Globus pallidus (tissue), 1 donor: ENCODE results near the gene ACADL.

Experiments
- DNase-seq: peaks from one replicate; pipeline ENCODE4 v3.0.0-alpha.2; 2015; ENCODE audit warnings: low spot score

ACADL gene

DNA sequence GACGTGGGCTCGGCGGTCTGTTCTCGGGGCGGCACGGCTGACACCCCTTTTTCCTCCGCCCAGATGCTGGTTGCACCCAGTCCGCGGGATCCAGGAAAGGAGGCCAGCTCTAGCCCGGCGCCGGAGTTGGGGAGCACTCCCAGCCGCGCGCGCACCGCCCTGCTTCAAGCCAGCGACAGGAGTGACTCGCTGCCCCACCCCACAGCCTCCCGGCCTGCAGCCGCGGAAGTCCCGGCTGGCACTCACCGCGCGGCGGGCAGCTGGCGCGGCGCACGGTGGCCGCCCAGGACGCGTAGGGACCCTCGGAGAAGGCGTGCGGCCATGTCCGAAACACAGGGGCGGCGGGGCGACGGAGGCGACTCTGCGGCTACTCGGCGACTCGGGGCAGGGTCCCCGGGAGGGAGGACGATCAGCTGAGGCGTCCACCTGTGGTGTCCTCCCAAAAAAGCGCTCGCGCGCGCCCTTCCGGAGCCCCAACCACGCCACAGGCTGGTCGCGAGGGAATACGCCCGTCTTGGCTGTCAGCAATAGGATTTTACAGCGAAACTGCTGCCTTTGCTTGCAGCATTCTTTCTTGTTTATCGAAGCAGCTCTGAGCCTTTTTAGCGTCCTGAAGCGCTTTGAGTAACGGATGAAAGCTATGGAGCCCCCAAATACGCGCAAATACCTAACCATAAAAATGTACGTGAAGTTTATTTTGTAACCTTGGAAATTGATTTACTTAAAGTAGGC, at the start of gene ACADL:
Gene ACADL (minus strand): TSS at position 507 of the 732 bp plus-strand sequence. CDS start 184 bp downstream, at position 323.
- peak; percentile 3 for DNase-seq

DNA sequence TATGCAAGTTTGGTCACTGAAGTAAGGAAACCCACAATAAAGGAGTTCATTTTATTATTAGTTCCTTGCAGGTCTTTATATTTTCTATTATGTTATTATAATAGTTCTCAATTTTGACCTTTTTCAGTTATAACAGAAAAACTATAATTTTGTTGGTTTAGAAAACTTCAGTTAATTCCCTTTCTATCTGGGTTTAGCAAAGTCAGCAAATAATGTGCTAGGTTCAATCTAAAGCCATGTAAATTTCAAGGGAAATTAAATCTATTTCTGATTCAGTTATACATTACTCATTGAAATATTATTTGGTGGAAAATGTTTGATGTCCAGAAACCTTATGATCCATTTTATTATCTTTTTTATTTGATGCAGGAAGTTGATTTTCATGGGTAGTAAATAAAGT, 46.1 kb upstream of the ACADL start:
- no peak for DNase-seq

- no peak for DNase-seq
Observed at GRCh38 chr2:210269148-210269547, 43.9 kb upstream of the ACADL start.

GRCh38 chr2:210268281-210268680, 43.0 kb upstream of the ACADL start:
- DNase-seq = no peak

DNA sequence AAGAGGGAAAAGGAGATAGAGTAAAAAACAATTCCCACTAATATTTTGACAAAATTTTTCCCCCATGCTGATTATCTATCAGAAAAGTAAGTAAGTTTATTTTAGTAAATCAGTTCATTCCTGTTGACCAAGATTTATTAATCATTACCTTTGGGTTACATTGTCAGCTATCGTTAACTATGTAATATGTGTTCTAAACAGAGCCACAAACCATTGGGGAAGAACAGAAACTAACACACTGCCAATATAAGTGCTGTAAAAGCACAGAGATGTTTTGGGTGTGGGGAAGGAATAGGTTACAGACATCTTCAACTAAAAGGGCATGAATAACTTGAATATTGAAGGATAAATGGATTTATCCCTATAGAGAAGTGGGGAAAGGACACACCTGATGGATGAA, 42.5 kb upstream of the ACADL start:
- no peak for DNase-seq

- no peak for DNase-seq
Observed at GRCh38 chr2:210264282-210264681, 39.0 kb upstream of the ACADL start.

DNA sequence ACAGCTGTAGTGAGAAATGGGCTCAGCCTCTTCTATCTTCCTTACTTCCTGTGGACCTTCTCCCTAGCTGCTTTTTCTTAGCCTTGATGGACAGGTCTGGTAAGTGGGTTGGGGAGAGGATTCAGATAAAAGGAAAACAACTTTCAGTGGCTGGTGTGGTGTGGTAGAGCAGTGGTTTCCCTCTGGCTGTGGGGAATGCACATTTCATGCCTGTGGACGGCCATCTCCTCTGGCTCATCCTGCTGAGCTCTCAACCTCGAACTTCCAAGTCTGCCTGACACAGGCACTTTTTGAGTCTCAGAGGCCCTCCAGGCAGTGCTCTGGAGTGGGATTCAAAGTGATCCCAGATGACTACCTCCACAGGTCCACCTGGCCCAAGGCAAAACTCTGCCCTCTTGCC, 38.6 kb upstream of the ACADL start:
- no peak for DNase-seq

- DNase-seq = no peak
Observed at GRCh38 chr2:210262036-210262435, 36.8 kb upstream of the ACADL start.

DNA sequence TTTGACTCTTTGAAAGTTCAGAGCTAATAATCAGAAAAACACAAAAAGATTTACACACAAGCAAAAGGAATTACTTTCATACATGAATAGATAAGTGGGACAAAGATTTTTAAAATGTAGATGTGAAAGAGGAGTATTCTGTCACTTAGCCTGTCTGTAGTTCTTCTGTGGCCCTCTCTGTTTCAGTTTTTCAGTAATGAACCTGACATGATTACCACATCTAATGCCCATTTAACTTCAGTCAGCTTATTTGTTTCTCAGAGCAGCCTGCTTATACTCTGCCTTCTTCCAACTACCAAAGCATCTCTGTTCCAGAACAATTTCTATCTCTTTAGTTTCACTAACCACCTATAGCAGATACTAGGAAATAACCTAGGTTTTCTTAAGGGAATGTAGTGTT, 34.4 kb upstream of the ACADL start:
- DNase-seq = no peak

DNA sequence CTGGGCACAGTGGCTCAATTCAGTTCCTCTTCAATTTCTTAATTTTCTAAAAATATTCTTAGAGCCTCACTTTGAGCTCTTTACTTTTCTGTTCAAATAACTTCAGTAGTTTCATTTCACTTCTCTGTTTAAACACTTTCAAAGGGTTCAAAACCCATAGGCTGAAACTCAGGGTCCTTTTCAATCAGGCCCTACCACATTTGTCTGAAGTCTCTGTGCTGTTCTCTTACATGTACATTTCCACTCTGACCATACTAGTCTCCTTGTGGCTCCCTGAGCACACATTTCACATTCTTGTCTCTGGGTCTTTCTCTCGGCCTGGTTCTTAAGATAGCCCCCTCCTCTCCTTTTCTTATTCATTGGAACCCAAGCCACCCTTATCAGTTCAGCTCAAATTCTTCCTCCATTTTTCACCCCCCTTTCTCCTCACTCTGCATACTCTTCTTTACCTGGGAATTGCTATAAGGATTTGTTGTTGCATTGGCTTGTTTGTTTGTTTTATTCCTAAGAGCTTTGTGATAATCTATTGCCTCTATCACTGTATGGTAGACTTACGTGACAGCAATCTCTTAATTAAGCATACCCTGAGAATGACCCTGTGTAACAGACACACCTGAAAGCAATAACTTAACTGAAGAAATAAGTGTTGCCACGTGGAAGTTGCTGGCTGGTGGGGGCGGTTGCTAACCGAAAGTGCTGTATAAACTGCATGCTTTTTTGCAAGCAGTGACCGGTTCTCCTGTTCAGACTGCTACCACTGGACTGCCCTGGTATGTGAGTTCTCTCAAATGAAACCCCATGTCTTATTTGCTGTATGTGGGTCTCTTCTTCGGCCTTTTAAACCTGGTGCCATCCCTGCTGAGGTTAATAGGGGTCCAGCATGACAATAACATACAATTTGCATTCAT, 27.7 kb upstream of the ACADL start:
- DNase-seq = no peak

DNA sequence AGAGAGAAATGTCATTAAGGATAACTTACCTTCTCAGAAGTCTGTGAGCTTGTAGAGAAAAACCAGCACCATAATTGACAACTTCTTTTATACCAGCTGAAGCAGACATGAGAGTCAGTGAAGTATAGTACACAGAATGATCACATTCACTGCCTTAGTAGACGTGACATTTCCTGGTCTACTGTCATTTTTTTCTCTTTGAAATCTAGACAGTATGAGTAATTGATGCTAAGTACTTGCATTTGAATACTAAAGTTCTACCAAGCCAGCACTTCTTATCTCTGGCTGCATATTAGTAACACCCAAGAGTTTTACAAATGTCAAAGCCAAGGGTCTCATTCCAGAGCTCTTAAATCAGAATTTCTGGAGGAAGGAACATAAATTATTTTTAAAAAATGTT, 25.4 kb upstream of the ACADL start:
- no peak for DNase-seq

- no peak for DNase-seq
Observed at GRCh38 chr2:210233487-210233886, 8.2 kb upstream of the ACADL start.

DNA sequence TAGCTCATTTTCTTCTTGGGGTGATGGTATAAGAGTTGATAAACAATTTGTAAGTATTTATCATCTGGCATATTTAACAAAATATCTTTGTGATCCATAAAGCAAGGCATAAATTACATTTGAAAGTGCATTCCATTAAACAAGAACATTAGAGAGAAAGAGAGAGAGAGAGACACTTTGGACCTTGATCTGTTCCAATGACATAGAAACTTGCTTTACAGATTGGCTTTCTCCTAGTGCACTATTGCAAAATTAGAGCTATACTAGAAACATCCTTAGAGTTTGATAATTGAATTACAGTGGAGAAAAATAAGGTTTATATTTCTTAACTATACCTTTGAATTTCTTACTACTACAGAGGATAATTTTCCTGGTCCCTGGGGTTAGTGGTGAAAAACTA, 5.7 kb upstream of the ACADL start:
- DNase-seq = no peak

DNA sequence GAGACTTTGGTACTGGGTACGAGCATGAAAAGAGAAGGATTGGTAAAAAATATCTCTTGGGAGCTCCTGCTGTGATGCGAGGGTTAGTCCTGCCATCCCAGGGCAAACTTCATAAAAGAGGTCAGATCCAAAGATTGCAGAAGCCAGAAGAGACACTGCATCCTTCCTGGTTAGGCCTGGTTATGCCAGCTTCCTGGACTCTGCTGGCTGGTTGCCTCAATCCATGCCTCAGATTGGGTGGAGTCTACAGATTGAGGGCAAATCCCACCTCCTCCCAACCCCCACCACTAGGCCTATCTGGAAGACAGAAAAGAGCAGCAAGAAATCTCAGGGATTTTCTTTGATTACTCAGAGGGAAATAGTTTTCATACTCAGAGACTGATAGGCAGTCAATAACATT, 5.3 kb upstream of the ACADL start:
- DNase-seq = no peak

- DNase-seq = no peak
Observed at GRCh38 chr2:210228586-210228985, 3.3 kb upstream of the ACADL start.

GRCh38 chr2:210227290-210228088, 2.2 kb upstream of the ACADL start:
- no peak for DNase-seq

- DNase-seq = no peak
Observed at GRCh38 chr2:210226223-210226622, 976 bp upstream of the ACADL start.

DNA sequence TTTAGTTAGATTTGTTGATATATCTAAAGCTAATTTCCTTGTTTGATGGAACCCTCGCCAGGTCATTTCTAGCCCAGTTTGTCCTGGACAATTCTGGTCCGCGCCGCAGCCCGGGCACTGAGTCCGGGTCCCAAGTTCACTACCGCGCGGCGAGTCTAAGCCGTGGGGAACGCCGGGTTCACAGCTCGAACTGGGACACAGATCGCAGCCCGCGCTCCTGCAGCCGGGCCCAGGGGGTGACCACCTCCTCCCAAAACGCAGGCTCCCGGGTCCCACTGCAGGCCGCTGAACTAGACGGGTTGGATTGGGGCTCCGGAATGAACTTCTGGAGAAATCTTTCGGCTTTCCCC, 681 bp downstream of the ACADL start:
- no peak for DNase-seq

DNA sequence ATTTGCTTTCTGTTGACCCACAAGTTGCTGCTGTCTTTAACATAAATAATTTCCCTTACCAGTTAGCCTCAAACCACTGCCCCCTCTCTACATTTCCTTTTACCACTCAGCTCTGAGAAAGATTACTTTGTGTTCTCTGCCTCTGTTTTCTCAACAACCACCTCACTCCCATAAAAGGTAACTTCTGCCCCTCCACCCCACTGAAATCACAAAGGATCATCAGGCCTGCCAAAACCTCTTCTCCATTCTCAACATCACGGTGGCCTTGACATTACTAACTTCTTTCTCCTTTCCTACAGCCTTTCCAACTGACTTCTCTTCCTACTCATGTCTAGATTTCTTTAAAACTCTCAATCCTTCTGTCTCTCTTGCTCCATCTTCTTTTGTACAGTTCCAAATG, 10.1 kb downstream of the ACADL start:
- no peak for DNase-seq

GRCh38 chr2:210210185-210210584, 15.1 kb downstream of the ACADL start:
- DNase-seq = no peak

DNA sequence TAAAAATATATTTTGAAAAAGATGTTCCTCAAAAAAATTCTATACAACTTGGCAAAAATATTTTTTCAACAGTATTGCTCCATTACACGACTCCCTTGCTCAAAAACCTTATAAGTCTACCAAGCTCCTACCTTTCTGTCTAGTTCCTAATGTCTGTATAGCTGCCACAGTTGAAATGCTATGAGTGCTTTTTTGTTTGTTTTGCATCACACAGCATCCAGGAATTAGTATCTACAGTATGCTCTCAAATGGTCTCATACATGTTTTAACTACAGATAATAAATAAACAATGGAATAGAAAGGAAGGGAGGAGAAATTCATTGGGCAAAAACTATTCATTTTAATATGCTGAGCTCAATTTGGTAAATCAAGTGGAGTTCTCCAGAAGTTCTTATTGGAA, 17.3 kb downstream of the ACADL start:
- DNase-seq = no peak

DNA sequence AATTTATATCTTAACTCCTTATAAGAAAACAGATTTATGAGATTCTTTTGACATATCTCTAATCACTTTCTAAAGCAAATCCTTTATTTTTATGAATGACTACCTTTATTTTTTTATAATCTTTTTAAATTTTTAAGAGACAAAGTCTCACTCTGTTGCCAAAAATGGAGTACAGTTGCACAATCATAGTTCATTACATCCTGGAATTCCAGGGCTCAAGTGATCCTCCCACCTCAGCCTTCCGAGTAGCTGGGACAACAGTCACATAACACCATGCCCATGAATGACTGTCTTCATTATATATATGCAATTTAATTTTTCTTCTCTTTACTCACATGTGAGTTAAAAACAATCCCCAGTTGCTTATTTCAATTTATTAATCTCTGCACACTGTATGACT, 21.7 kb downstream of the ACADL start:
- DNase-seq = no peak

GRCh38 chr2:210203147-210203546, 22.1 kb downstream of the ACADL start:
- no peak for DNase-seq
